ENCODE results near the gene SHB. TPM values are rescaled to one million over a fixed set of nuclear protein-coding genes. Genes with fewer than 3 reads are reported as not detected.

SHB gene
- total RNA-seq, 4 donors from 2014 or later = 17.7 to 31.4 (median 24.2) TPM

GRCh38 chr9:37995348-37995737 is 73.7 kb downstream of the SHB start:
- intact Hi-C loops (cut with DNase I) = no loop called here
- no peak for TF ChIP-seq CTCF (IDR thresholded peaks at IDR 0.05)
- TF ChIP-seq POLR2A (IDR thresholded peaks at IDR 0.05) = no peak
- Histone ChIP-seq H3K4me1 (peaks cover 25 to 76% (median 39%) of the 10 kb centered on the region in 3 donors), H3K27ac (peak overlapping the region; percentile 33 to 82 (median 70)), H3K9me3 (no peaks in the 10 kb centered on the region), H3K27me3 (no peaks in the 10 kb centered on the region), H3K36me3 (peaks cover 0 to 9% (median 0%) of the 10 kb centered on the region in 3 donors), H3K4me3 (peak overlapping the region in 1 of 4 donors; percentile 43)
- 69 to 79% methylated on average over 3 to 4 of the region's 6 CpGs for WGBS, 2 donors
- DNase-seq = no peak

GRCh38 chr9:37994639-37995347 is 74.2 kb downstream of the SHB start:
- Histone ChIP-seq H3K27me3 (no peaks in the 10 kb centered on the region), H3K36me3 (peaks cover 0 to 6% (median 0%) of the 10 kb centered on the region in 3 donors), H3K4me1 (peaks cover 25 to 71% (median 34%) of the 10 kb centered on the region in 3 donors), H3K27ac (peak overlapping the region; percentile 33 to 82 (median 70)), H3K9me3 (no peaks in the 10 kb centered on the region), H3K4me3 (peak overlapping the region in 1 of 4 donors; percentile 43)
- no peak for DNase-seq
- TF ChIP-seq POLR2A (IDR thresholded peaks at IDR 0.05) (no peak), CTCF (IDR thresholded peaks at IDR 0.05) (no peak)
- intact Hi-C loops (cut with DNase I) = no loop called here
- WGBS, 2 donors = 23 to 24% methylated on average over 6 to 14 of the region's 15 CpGs

- Histone ChIP-seq H3K4me3 (no peak overlapping the region), H3K4me1 (peaks cover 16 to 53% (median 18%) of the 10 kb centered on the region in 3 donors), H3K9me3 (no peaks in the 10 kb centered on the region), H3K36me3 (peaks cover 0 to 6% (median 0%) of the 10 kb centered on the region in 3 donors), H3K27ac (peak overlapping the region in 1 of 4 donors; percentile 44), H3K27me3 (no peaks in the 10 kb centered on the region)
- TF ChIP-seq POLR2A (IDR thresholded peaks at IDR 0.05) (no peak), CTCF (IDR thresholded peaks at IDR 0.05) (no peak)
- WGBS, 2 donors = 64 to 70% methylated on average over 8 of the region's 8 CpGs
- intact Hi-C loops (cut with DNase I) = no loop called here
- DNase-seq = no peak
Observed at GRCh38 chr9:37992924-37993349, 76.1 kb downstream of the SHB start.

GRCh38 chr9:37990404-37991015 is 78.5 kb downstream of the SHB start:
- no peaks in the 10 kb centered on the region for H3K9me3 ChIP-seq
- no peak for TF ChIP-seq CTCF (IDR thresholded peaks at IDR 0.05)
- TF ChIP-seq POLR2A (IDR thresholded peaks at IDR 0.05) = no peak
- H3K4me3 ChIP-seq = no peak overlapping the region
- no peak overlapping the region for H3K27ac ChIP-seq
- no peak for DNase-seq
- 65% methylated on average over 5 of the region's 5 CpGs for WGBS, 2 donors
- peaks cover 15 to 49% (median 16%) of the 10 kb centered on the region in 3 donors for H3K4me1 ChIP-seq
- intact Hi-C loops (cut with DNase I) = no loop called here
- H3K27me3 ChIP-seq = no peaks in the 10 kb centered on the region
- H3K36me3 ChIP-seq = peaks cover 0 to 6% (median 0%) of the 10 kb centered on the region in 3 donors

- no peak for DNase-seq
- H3K27ac ChIP-seq = no peak overlapping the region
- WGBS, 2 donors = 67 to 68% methylated on average over 5 of the region's 5 CpGs
- peaks cover 0 to 6% (median 0%) of the 10 kb centered on the region in 3 donors for H3K36me3 ChIP-seq
- no peak for TF ChIP-seq CTCF (IDR thresholded peaks at IDR 0.05)
- no peak for TF ChIP-seq POLR2A (IDR thresholded peaks at IDR 0.05)
- no peaks in the 10 kb centered on the region for H3K27me3 ChIP-seq
- H3K4me3 ChIP-seq = no peak overlapping the region
- H3K9me3 ChIP-seq = no peaks in the 10 kb centered on the region
- intact Hi-C loops (cut with DNase I) = no loop called here
- peaks cover 13 to 49% (median 15%) of the 10 kb centered on the region in 3 donors for H3K4me1 ChIP-seq
Observed at GRCh38 chr9:37989701-37990100, 79.3 kb downstream of the SHB start.
